Measurements from ENCODE around the gene USP28.
"Not testable (repeated sequence)": the region's sequence is repeated elsewhere in the genome, so short reads cannot be mapped to it uniquely, and the experiment has no call there.

USP28 gene

GRCh38 chr11:113829751-113830150 is 45.6 kb downstream of the USP28 start:
- no peak for DNase-seq

GRCh38 chr11:113828191-113828590 is 47.2 kb downstream of the USP28 start:
- no peak for DNase-seq

- no peak for DNase-seq
These were observed 47.9 kb downstream of the USP28 start for GRCh38 chr11:113827477-113827876.

DNA sequence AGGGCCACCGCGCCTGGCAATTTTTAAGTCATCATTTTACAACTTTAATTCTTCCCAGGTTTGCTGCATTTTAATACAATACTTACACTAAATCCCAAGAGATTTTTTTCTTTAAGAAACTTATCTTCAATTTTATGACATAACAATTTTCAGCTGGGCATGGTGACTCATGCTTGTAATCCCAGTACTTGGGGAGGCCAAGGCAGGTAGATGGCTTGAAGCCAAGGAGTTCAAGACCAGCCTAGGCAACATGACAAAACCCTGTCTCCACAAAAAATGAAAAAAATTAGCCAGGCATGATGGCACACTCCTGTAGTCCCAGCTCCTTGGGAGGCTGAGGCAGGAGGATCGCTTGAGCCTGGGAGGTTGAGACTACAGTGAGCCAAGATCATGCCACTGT is 56.9 kb downstream of the USP28 start:
- peak; percentile 5 for DNase-seq

GRCh38 chr11:113817626-113818025 is 57.7 kb downstream of the USP28 start:
- DNase-seq, result no peak

DNA sequence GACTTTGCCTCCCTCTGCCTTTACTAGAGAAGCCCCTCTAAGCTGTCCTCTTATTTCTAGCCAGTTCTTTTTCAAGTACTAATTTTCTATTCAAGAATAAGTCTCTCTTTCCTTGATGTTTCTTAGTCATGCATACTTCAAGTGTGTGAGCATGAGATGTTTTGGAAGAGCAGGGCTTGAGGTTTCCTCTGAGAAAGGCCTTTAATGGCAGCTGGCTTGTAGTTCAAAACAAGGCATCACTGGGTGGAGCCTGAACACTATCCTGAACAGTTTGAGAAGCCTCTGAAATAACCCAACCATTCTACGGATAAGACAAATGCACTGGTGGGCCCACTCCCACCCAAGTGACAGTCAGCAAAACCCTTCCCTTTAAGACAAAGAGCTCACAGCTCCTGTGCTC is 58.2 kb downstream of the USP28 start:
- no peak for DNase-seq

- DNase-seq, result no peak
These were observed 61.2 kb downstream of the USP28 start for GRCh38 chr11:113814181-113814580.

GRCh38 chr11:113808931-113809330 is 66.4 kb downstream of the USP28 start:
- DNase-seq, result no peak

GRCh38 chr11:113806406-113806805 is 69.0 kb downstream of the USP28 start:
- DNase-seq, result peak; percentile 53

DNA sequence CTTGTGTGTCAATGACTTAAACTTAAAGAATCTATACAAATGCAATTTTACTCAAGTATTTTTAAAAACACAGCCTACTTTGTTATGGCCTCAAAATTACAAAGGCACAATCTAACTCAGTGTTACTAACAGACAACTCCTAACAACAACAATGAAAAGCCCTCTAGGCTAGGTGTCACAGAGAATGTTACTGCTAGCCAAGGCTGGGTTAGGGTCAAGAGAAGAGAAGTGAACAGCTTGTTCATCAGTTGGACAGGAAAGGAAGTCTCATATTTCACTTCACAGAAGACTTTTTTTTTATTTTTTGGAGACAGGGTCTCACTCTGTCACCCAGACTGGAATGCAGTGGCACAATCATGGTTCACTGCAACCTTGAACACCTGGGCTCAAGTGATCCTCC is 69.7 kb downstream of the USP28 start:
- no peak for DNase-seq

DNA sequence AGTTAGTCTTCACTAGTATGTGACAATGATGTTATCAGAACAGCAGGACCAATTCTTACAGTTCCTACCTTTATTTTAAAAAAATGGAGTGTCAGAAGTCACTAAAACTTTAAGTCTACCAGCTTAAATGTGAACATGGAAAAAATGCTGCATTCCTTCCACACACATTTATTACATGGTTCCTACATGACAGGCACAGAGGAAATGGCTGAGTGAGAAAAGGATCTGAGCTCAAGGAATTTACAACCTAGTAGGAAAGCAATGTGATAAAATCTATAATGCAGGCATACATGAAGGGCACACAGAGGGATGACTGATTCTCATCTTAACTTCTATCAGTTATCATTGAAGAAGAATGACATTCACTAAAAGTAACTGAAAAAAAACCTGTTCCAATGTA is 72.8 kb downstream of the USP28 start:
- no peak for DNase-seq

- peak; percentile 84 for DNase-seq
These were observed 78.6 kb downstream of the USP28 start for GRCh38 chr11:113796663-113797259.

DNA sequence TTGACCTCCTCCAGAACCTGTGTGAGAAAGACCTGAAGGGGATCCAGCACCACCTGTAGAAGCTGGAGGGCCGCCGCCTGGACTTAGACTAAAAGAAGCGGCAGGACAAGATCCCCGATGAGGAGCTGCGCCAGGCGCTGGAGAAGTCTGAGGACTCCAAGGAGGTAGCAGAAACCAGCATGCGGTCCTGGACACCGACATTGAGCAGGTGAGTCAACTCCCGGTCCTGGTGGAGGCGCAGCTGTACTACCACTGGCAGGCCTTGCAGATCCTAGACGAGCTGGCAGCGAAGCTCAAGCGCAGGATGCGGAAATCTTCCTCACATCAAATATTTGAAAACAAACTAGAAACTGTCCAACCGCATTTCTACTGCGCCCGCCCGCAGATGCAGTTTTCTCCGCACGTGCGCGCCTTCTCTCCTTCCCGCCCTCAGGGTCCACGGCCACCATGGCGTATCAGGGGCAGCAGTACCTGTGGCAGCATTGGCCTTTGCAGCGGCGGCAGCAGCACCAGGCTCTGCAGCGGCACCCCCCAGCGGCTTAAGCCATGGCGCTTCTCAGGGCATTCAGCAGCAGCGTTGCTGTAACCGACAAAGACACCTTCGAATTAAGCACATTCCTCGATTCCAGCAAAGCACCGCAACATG is 85.6 kb downstream of the USP28 start:
- no peak for DNase-seq

DNA sequence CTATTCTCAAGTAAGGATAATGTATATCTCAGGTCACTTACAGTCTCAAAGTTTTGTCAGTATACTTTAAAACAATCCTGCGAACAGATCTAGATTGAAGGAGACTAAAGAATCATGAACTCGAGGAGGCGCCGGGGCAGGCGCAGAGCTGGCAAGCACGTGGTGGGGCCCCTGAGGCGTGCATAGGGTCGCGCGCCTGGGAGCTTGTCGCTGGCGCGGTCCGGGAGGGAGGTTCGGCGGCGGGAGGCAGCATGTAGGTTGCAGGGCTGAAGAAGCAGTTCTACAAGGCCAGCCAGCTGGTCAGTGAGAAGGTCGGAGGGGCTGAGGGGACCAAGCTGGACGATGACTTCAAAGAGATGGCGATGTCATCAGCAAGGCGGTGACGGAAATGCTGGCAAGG is 86.4 kb downstream of the USP28 start:
- DNase-seq, result not testable (repeated sequence)

DNA sequence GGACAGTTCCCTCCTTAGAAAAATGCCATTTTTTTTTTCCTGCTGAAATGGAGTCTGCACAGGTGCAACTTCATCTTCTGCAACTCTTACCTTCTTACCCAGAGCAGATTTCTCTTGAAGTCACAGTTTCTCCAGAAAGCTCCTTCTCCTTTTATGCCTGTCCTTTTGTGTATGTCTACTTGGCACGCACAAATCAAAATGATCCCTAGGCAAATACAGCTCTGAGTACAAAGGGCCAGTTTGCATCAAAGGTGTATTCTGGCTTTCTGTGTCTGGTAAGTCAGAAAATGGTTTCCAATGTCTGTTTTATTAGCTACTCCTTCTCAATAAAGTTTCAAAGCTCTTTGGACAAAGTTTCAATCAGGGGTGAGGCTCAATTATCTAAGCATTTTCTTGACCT is 93.2 kb downstream of the USP28 start:
- no peak for DNase-seq

- DNase-seq, result no peak
These were observed 93.7 kb downstream of the USP28 start for GRCh38 chr11:113781682-113782081.

DNA sequence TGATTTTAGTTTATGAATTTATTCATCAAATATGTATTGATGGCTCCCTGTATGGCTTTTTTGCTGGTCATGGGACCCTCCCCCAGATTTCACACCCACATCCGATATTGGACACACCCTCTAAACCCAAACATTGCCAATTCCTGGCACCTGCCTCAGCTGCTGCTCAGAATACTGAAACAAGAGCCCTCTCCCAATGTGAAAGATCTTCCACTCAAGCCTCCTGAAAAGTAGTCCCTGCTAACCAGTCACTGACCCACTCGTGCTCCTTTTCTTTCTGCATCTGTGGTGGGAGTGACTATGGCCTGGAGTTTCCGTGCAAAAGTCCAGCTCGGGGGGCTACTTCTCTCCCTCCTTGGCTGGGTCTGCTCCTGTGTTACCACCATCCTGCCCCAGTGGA is 95.9 kb downstream of the USP28 start, which contains the start of gene CLDN25:
Gene CLDN25 (plus strand): TSS at position 301 of the 400 bp plus-strand sequence. CDS start 0 bp downstream, at position 301.
- no peak for DNase-seq

DNA sequence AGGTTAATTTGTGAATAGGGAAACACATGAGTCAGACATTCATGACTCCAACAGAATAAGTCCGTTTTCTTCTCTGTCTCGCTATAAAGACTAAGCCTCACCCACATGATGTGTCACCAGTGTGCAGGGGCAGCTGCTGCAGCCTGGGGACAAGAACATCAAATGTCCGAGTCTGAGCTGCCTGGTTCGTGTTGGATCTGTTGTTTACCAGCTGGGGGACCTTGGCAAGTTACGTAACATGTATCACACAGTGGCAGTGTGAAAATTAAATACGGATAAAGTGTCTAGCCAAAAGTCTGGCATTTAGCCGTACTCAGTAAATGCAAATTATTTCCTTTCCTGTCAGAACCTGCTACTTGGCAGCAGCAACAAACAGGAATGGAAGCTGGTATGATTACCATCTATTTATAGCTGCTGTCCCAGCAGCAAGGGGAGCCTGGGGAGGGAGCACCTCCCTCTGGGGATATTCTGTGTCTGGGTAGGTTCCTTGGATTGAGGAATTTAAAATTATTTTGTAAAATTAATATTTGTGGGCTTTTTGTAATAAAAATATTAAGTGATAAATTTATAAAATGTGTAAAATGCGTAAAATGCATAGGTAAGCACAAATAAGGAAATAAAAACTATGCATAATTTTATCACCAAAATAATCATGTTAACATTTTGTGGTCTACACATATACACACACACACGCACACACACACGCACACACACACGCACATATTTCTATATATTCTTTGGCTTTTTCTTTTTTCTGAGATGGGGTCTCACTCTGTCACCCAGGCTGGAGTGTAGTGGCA is 97.1 kb downstream of the USP28 start:
- DNase-seq, result no peak

- no peak for DNase-seq
These were observed 101.2 kb downstream of the USP28 start for GRCh38 chr11:113774174-113774503.

GRCh38 chr11:113773416-113774173 is 101.8 kb downstream of the USP28 start, which contains the start of gene ZW10:
ZW10 (minus strand) TSS chr11:113773692; CDS start chr11:113773666, 26 bp downstream.
- DNase-seq, result peak; percentile 98

- peak; percentile 44 for DNase-seq
These were observed 102.3 kb downstream of the USP28 start for GRCh38 chr11:113773092-113773415.

GRCh38 chr11:113771964-113772363 is 103.4 kb downstream of the USP28 start:
- no peak for DNase-seq

DNA sequence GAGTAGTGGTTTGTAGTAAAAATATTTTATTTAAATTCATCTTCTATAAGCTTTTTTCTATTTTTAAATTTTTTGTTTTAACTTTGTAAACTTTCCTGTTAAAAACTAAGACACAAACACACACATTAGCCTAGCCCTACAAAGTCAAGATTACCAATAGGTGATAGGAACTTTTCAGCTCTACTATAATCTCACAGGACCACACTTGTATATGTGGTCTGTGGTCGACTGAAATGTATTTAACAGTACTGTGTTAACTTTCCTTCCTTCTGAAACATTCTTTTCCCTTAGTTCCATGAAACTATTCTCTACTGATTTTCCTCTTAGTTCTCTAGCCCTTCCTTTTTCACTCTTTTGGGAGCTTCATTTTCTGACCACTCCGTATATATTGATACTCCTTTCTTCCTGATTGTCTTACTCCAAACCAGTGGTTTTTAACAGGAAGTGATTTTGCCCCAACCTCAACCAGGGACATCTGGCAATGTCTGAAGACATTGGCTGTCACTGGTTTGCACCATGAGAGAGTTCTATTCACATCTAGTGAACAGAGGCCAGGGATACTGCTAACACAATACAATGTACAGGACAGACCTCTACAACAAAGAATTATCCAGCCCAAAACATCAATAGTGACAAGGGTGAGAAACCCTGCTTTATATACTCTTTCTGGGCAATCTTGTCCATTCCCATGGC is 110.7 kb downstream of the USP28 start:
- peak; percentile 52 for DNase-seq
